Breast epithelium (tissue), 4 donors: Measurements from ENCODE around the gene ATP9B. TPM values are rescaled to one million over a fixed set of nuclear protein-coding genes. Genes with fewer than 3 reads are reported as not detected.

Source experiments
- DNase-seq, 2 donors: peaks; one replicate each; pipeline ENCODE4 v3.0.0-alpha.2; 2019; ENCODE audit warnings: low spot score in 2 of 2
- H3K27ac ChIP-seq, 2 donors: fragments of 200-600 bp; sonication (generic) in 1 of 2; one replicate each; pipeline ENCODE4 v1.5.1; 2016 to 2019; ENCODE audit warnings: mild to moderate bottlenecking in 1 of 2
- H3K27me3 ChIP-seq, 2 donors: fragments of 200-600 bp; sonication (generic) in 1 of 2; one replicate each; pipeline versions ENCODE4 v1.5.1 to v1.6.0; 2017 to 2019; ENCODE audit warnings: control low read depth in 1 of 2, mild to moderate bottlenecking in 1 of 2
- H3K36me3 ChIP-seq: fragments of 200-600 bp; one replicate; pipeline ENCODE4 v1.5.1; 2019
- H3K4me1 ChIP-seq, 2 donors: fragments of 200-600 bp; sonication (generic); one replicate each; pipeline ENCODE4 v1.5.1; 2016 to 2019; ENCODE audit warnings: control low read depth in 1 of 2
- H3K4me3 ChIP-seq, 3 donors: fragments of 200-600 bp; sonication (generic); 1 replicate in 2 of 3; 2 replicates in 1 of 3; pipeline ENCODE4 v1.5.1; 2016 to 2019; ENCODE audit warnings: mild to moderate bottlenecking in 3 of 3, moderate library complexity in 2 of 3
- H3K9me3 ChIP-seq, 2 donors: fragments of 200-600 bp; sonication (generic) in 1 of 2; one replicate each; pipeline ENCODE4 v1.5.1; 2016 to 2019; ENCODE audit warnings: control low read depth in 1 of 2
- CTCF ChIP-seq, 3 donors: fragments of 450-650 bp; IDR thresholded peaks; one replicate each; pipeline ENCODE4 v1.5.1; 2016 to 2017; ENCODE audit warnings: antibody characterized with exemption in 3 of 3, mild to moderate bottlenecking in 3 of 3, moderate library complexity in 3 of 3
- POLR2A ChIP-seq: fragments of 450-650 bp; IDR thresholded peaks from one replicate; pipeline ENCODE4 v1.6.1; 2016; ENCODE audit warnings: antibody characterized with exemption, mild to moderate bottlenecking, moderate library complexity
- POLR2AphosphoS5 ChIP-seq, 3 donors: sonication (generic); formaldehyde crosslinking; IDR thresholded peaks; one replicate each; pipeline ENCODE4 v1.6.1; 2017; ENCODE audit warnings: antibody characterized with exemption in 3 of 3
- intact Hi-C: fragments of 100-400 bp; cut with DNase I; formaldehyde crosslinking; loops from one replicate; pipeline ENCODE4 v1.15.1; 2023; ENCODE audit warnings: low total_unique reads
- total RNA-seq, 3 donors: library from RNA; depleted of rRNA; stranded (reverse); fragments of >200 nt; gene quantifications; one replicate each; pipeline ENCODE4 v1.1.0, GENCODE V29; 2016

Gene ATP9B
- total RNA-seq, 3 donors from 2014 or later = 42.1 to 55.9 (median 54.4) TPM

- H3K27ac ChIP-seq = no peak overlapping the region
- H3K4me3 ChIP-seq = no peak overlapping the region
- no peak for TF ChIP-seq POLR2AphosphoS5 (IDR thresholded peaks at IDR 0.05)
- no peak for TF ChIP-seq POLR2A
- no peak for TF ChIP-seq CTCF (IDR thresholded peaks at IDR 0.05)
- H3K27me3 ChIP-seq = peaks cover 0 to 41% of the 10 kb centered on the region in 2 donors
- intact Hi-C loops = loop anchor here (10.0 kb wide), 1 partner anchor 255 kb away; no protein-coding TSS in a partner anchor
- H3K36me3 ChIP-seq = no peaks in the 10 kb centered on the region
- no peaks in the 10 kb centered on the region for H3K9me3 ChIP-seq
- peaks cover 0 to 10% of the 10 kb centered on the region in 2 donors for H3K4me1 ChIP-seq
- no peak for DNase-seq
Measured at GRCh38 chr18:79389689-79390088, 320.5 kb downstream of the ATP9B start.

- intact Hi-C loops = no loop called here
- DNase-seq = no peak
- Histone ChIP-seq H3K36me3 (no peaks in the 10 kb centered on the region), H3K4me1 (peaks cover 0 to 19% of the 10 kb centered on the region in 2 donors), H3K9me3 (no peaks in the 10 kb centered on the region), H3K27me3 (peaks cover 0 to 21% of the 10 kb centered on the region in 2 donors), H3K27ac (no peak overlapping the region), H3K4me3 (no peak overlapping the region)
- no peak for TF ChIP-seq CTCF (IDR thresholded peaks at IDR 0.05)
- TF ChIP-seq POLR2A = no peak
- TF ChIP-seq POLR2AphosphoS5 (IDR thresholded peaks at IDR 0.05) = no peak
Measured at GRCh38 chr18:79392226-79392625, 323.0 kb downstream of the ATP9B start.

- peak overlapping the region; percentile 96 to 97 for H3K27ac ChIP-seq
- H3K4me1 ChIP-seq = peaks cover 0 to 19% of the 10 kb centered on the region in 2 donors
- no peaks in the 10 kb centered on the region for H3K9me3 ChIP-seq
- peaks cover 0 to 11% of the 10 kb centered on the region in 2 donors for H3K27me3 ChIP-seq
- TF ChIP-seq POLR2A (no peak), POLR2AphosphoS5 (IDR thresholded peaks at IDR 0.05) (no peak), CTCF (IDR thresholded peaks at IDR 0.05) (no peak)
- H3K36me3 ChIP-seq = no peaks in the 10 kb centered on the region
- H3K4me3 ChIP-seq = peak overlapping the region; percentile 50 to 94 (median 67)
- DNase-seq = no peak
- intact Hi-C loops = no loop called here
Measured at GRCh38 chr18:79393181-79393634, 324.0 kb downstream of the ATP9B start.

- no peaks in the 10 kb centered on the region for H3K9me3 ChIP-seq
- no peaks in the 10 kb centered on the region for H3K36me3 ChIP-seq
- TF ChIP-seq POLR2AphosphoS5 (IDR thresholded peaks at IDR 0.05) (peak; percentile 11 to 66 (median 58)), POLR2A (no peak), CTCF (IDR thresholded peaks at IDR 0.05) (no peak)
- DNase-seq = peak; percentile 89 to 94
- H3K27me3 ChIP-seq = peaks cover 0 to 6% of the 10 kb centered on the region in 2 donors
- intact Hi-C loops = no loop called here
- peak overlapping the region; percentile 96 to 97 for H3K27ac ChIP-seq
- H3K4me3 ChIP-seq = peak overlapping the region; percentile 50 to 94 (median 67)
- peaks cover 0 to 19% of the 10 kb centered on the region in 2 donors for H3K4me1 ChIP-seq
Measured at GRCh38 chr18:79393635-79394533, 324.7 kb downstream of the ATP9B start.
